Anterior cingulate cortex (tissue), 58 donors: Measurements from ENCODE around the gene SKIC8.
"Not testable (repeated sequence)": the region's sequence is repeated elsewhere in the genome, so short reads cannot be mapped to it uniquely, and the experiment has no call there.

Experiments
- DNase-seq, 58 donors: peaks; one replicate each; lab custom pipeline; 2025; lab: John Stamatoyannopoulos, UW

Gene SKIC8

GRCh38 chr15:78263351-78263781 lies 36.0 kb downstream of the SKIC8 start:
- no peak for DNase-seq

GRCh38 chr15:78261062-78261461 lies 38.3 kb downstream of the SKIC8 start:
- DNase-seq = no peak

GRCh38 chr15:78260489-78260888 lies 38.9 kb downstream of the SKIC8 start:
- DNase-seq = peak in 2 of 58 donors; percentile 20 to 26

- no peak for DNase-seq
Observed at GRCh38 chr15:78259232-78259631, 40.2 kb downstream of the SKIC8 start.

GRCh38 chr15:78257681-78258080 lies 41.7 kb downstream of the SKIC8 start:
- DNase-seq = peak in 6 of 58 donors; percentile 19 to 71 (median 27)

GRCh38 chr15:78256044-78256437 lies 43.4 kb downstream of the SKIC8 start:
- DNase-seq = no peak

- DNase-seq = no peak
Observed at GRCh38 chr15:78255421-78256043, 43.9 kb downstream of the SKIC8 start.

GRCh38 chr15:78251136-78251535 lies 48.3 kb downstream of the SKIC8 start:
- no peak for DNase-seq

GRCh38 chr15:78249131-78249530 lies 50.3 kb downstream of the SKIC8 start:
- DNase-seq = no peak

GRCh38 chr15:78247911-78248310 lies 51.5 kb downstream of the SKIC8 start:
- DNase-seq = no peak

- DNase-seq = not testable (repeated sequence)
Observed at GRCh38 chr15:78245976-78246620, 53.3 kb downstream of the SKIC8 start.

- DNase-seq = not testable (repeated sequence)
Observed at GRCh38 chr15:78245392-78245791, 54.0 kb downstream of the SKIC8 start.

GRCh38 chr15:78244893-78245292 lies 54.5 kb downstream of the SKIC8 start:
- DNase-seq = no peak

GRCh38 chr15:78244101-78244500 lies 55.3 kb downstream of the SKIC8 start:
- no peak for DNase-seq

GRCh38 chr15:78243491-78243941 lies 55.9 kb downstream of the SKIC8 start:
- peak in 28 of 58 donors; percentile 15 to 71 (median 36) for DNase-seq

- DNase-seq = no peak
Observed at GRCh38 chr15:78243058-78243457, 56.4 kb downstream of the SKIC8 start.

- peak in 8 of 58 donors; percentile 6 to 42 (median 22) for DNase-seq
Observed at GRCh38 chr15:78242128-78242527, 57.3 kb downstream of the SKIC8 start.

- peak in 54 of 58 donors; percentile 24 to 90 (median 72) for DNase-seq
Observed at GRCh38 chr15:78241017-78241416, 58.4 kb downstream of the SKIC8 start.

GRCh38 chr15:78239811-78240210 lies 59.6 kb downstream of the SKIC8 start:
- no peak for DNase-seq

- no peak for DNase-seq
Observed at GRCh38 chr15:78237146-78237545, 62.3 kb downstream of the SKIC8 start.

- DNase-seq = no peak
Observed at GRCh38 chr15:78236491-78236890, 62.9 kb downstream of the SKIC8 start.

- DNase-seq = peak in 19 of 58 donors; percentile 5 to 82 (median 41)
Observed at GRCh38 chr15:78234515-78235040, 64.8 kb downstream of the SKIC8 start, which contains the start of gene ACSBG1. TSS of gene ACSBG1 (minus strand) at chr15:78234565. CDS start at chr15:78234501, 64 bp downstream.
